ENCODE results near the gene CDC25A.

The CDC25A gene

DNA sequence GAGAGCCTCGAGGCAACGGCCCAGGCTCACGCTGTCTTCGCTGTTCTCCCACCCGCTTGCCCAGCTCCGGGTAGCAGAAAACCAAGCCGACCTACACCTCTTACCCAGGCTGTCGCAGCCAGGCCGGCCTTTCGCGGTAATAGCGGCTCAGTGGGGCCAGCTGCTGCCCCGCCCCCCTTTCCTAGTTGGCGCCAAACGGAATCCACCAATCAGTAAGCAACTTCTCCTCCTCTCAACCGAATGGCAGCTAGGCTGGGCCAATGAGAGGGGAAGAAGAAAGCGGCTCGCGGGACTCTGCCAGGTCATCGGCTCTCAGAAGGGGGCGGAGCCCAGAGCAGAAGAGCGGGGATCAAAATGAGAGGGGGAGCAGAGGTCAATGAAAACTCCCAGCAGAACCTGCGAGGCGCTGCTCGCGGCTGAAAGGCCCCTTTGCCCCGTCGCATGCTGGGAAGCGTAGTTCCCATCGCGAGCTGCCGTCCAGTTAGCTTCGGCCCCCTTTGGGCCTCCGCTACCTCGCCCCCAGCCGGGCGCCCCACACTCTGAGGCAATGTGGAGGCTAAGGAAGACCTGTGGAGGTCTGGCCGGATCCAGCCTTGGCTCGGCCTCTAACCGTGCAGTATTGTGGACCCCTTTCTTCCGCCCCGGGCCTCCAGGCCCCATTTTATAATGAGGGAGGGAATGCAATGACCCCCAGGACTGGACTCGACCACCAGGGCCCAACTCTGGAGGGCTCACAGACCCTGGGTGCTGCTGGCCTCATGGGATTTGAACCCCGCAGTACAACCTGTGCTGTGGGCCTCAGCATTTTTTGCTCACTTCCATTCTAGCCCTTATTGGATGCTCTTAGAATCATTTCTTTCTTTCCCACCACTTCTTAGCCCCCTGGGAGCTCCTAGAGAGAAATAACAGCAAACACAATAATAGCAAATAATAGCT is at the start of gene CDC25A:
CDC25A (minus strand) TSS at position 152 of the 936 bp plus-strand sequence. CDS start 470 bp downstream, outside the sequence.
- peak; percentile 97 for ATAC-seq
- no peak for TF ChIP-seq SNAI2 (CRISPR knock-in tag; IDR thresholded peaks at IDR 0.05)
- no peak for TF ChIP-seq GLIS3 (CRISPR knock-in tag; IDR thresholded peaks at IDR 0.05)

DNA sequence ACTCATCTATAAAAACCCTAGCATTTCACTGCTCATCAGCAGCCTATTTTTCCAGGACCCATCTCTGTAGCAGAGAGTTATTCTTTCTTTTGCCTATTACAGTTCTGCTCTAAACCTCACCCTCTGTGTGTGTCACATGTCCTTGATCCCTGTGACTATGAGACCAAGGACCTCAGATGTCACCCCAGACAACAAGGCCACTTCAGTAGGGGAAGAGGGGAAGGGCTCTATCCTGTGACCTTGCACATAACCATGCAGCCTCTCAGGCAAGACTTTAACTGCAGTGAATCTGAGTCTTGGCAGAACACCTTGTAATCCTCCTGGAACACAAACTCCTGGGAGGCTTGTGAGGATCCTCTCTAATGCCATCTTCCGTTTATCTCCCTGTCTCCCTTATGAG is 48.3 kb upstream of the CDC25A start:
- no peak for ATAC-seq
- no peak for TF ChIP-seq ARNTL (CRISPR knock-in tag; IDR thresholded peaks at IDR 0.05; ENCODE audit: borderline replicate concordance, low read depth)

DNA sequence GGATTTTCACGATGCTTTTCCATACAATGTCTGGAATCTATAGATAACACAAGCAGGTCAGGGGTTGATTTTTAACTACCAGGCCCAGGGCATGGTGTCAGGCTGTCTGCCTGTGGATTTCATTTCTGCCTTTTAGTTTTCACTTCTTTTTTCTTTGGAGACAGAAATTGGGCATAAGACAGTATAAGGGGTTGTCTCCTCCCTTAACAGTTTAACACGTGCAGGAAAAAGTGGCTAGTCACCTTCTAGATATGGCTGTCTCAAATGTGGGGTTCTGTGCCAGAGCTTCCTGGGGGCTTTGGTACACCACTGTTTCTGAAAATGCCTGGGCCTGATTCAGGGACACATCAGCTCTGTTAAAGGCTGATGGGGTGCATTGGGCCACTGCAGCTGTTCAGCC is 45.3 kb upstream of the CDC25A start:
- TF ChIP-seq BACH2 (CRISPR knock-in tag; IDR thresholded peaks at IDR 0.05; ENCODE audit: borderline replicate concordance), result no peak
- ATAC-seq, result no peak

DNA sequence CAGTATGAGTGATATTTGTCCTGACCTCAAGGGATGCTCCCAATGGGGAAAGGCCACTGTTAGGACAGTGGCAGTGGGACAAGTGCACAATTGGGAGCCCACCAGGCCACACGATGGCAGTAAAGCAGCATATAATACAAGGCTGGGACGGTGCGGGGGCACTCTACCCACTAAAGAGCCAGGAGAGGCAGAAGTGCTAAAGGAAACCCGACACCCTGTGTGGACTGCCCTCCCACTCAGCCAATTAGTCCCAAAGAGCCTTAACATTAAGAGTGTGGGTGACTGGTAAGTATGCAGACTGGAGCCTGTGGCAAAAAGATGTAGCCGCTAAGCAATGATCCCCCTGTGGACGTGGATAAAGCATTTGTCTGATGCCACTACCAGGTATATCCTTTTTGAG is 44.5 kb upstream of the CDC25A start:
- peak; percentile 99 for ATAC-seq
- TF ChIP-seq GLIS3 (CRISPR knock-in tag; IDR thresholded peaks at IDR 0.05) (no peak), TOX (CRISPR knock-in tag; IDR thresholded peaks at IDR 0.05; ENCODE audit: borderline replicate concordance) (no peak), TCF4 (CRISPR knock-in tag; IDR thresholded peaks at IDR 0.05; ENCODE audit: borderline replicate concordance) (no peak), RARB (CRISPR knock-in tag; IDR thresholded peaks at IDR 0.05) (no peak), PPARA (CRISPR knock-in tag; IDR thresholded peaks at IDR 0.05; ENCODE audit: borderline replicate concordance) (no peak), BACH2 (CRISPR knock-in tag; IDR thresholded peaks at IDR 0.05; ENCODE audit: borderline replicate concordance) (no peak), ZFP30 (CRISPR knock-in tag; IDR thresholded peaks at IDR 0.05) (no peak), ZC3H10 (CRISPR knock-in tag; IDR thresholded peaks at IDR 0.05) (no peak), SNAI2 (CRISPR knock-in tag; IDR thresholded peaks at IDR 0.05) (no peak), OSR1 (CRISPR knock-in tag; IDR thresholded peaks at IDR 0.05) (no peak), ESRRG (CRISPR knock-in tag; IDR thresholded peaks at IDR 0.05) (no peak), ZFP3 (CRISPR knock-in tag; IDR thresholded peaks at IDR 0.05) (no peak), ZNF8 (CRISPR knock-in tag; IDR thresholded peaks at IDR 0.05) (no peak), CSDC2 (CRISPR knock-in tag; IDR thresholded peaks at IDR 0.05) (no peak), ARNTL (CRISPR knock-in tag; IDR thresholded peaks at IDR 0.05; ENCODE audit: borderline replicate concordance, low read depth) (no peak)
- TF ChIP-seq, protein P1, sequence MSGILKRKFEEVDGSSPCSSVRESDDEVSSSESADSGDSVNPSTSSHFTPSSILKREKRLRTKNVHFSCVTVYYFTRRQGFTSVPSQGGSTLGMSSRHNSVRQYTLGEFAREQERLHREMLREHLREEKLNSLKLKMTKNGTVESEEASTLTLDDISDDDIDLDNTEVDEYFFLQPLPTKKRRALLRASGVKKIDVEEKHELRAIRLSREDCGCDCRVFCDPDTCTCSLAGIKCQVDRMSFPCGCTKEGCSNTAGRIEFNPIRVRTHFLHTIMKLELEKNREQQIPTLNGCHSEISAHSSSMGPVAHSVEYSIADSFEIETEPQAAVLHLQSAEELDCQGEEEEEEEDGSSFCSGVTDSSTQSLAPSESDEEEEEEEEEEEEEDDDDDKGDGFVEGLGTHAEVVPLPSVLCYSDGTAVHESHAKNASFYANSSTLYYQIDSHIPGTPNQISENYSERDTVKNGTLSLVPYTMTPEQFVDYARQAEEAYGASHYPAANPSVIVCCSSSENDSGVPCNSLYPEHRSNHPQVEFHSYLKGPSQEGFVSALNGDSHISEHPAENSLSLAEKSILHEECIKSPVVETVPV (CRISPR knock-in tag; IDR thresholded peaks at IDR 0.05), result no peak
- TF ChIP-seq, protein P2, sequence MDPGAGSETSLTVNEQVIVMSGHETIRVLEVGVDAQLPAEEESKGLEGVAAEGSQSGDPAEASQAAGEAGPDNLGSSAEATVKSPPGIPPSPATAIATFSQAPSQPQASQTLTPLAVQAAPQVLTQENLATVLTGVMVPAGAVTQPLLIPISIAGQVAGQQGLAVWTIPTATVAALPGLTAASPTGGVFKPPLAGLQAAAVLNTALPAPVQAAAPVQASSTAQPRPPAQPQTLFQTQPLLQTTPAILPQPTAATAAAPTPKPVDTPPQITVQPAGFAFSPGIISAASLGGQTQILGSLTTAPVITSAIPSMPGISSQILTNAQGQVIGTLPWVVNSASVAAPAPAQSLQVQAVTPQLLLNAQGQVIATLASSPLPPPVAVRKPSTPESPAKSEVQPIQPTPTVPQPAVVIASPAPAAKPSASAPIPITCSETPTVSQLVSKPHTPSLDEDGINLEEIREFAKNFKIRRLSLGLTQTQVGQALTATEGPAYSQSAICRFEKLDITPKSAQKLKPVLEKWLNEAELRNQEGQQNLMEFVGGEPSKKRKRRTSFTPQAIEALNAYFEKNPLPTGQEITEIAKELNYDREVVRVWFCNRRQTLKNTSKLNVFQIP (CRISPR knock-in tag; IDR thresholded peaks at IDR 0.05; ENCODE audit: borderline replicate concordance, low read depth), result no peak
- TF ChIP-seq, protein P3, sequence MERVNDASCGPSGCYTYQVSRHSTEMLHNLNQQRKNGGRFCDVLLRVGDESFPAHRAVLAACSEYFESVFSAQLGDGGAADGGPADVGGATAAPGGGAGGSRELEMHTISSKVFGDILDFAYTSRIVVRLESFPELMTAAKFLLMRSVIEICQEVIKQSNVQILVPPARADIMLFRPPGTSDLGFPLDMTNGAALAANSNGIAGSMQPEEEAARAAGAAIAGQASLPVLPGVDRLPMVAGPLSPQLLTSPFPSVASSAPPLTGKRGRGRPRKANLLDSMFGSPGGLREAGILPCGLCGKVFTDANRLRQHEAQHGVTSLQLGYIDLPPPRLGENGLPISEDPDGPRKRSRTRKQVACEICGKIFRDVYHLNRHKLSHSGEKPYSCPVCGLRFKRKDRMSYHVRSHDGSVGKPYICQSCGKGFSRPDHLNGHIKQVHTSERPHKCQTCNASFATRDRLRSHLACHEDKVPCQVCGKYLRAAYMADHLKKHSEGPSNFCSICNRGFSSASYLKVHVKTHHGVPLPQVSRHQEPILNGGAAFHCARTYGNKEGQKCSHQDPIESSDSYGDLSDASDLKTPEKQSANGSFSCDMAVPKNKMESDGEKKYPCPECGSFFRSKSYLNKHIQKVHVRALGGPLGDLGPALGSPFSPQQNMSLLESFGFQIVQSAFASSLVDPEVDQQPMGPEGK (CRISPR knock-in tag; IDR thresholded peaks at IDR 0.05; ENCODE audit: borderline replicate concordance), result no peak
- TF ChIP-seq, protein P4, sequence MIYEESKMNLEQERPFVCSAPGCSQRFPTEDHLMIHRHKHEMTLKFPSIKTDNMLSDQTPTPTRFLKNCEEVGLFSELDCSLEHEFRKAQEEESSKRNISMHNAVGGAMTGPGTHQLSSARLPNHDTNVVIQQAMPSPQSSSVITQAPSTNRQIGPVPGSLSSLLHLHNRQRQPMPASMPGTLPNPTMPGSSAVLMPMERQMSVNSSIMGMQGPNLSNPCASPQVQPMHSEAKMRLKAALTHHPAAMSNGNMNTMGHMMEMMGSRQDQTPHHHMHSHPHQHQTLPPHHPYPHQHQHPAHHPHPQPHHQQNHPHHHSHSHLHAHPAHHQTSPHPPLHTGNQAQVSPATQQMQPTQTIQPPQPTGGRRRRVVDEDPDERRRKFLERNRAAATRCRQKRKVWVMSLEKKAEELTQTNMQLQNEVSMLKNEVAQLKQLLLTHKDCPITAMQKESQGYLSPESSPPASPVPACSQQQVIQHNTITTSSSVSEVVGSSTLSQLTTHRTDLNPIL (CRISPR knock-in tag; IDR thresholded peaks at IDR 0.05; ENCODE audit: low read depth), result no peak
- TF ChIP-seq, protein P5, sequence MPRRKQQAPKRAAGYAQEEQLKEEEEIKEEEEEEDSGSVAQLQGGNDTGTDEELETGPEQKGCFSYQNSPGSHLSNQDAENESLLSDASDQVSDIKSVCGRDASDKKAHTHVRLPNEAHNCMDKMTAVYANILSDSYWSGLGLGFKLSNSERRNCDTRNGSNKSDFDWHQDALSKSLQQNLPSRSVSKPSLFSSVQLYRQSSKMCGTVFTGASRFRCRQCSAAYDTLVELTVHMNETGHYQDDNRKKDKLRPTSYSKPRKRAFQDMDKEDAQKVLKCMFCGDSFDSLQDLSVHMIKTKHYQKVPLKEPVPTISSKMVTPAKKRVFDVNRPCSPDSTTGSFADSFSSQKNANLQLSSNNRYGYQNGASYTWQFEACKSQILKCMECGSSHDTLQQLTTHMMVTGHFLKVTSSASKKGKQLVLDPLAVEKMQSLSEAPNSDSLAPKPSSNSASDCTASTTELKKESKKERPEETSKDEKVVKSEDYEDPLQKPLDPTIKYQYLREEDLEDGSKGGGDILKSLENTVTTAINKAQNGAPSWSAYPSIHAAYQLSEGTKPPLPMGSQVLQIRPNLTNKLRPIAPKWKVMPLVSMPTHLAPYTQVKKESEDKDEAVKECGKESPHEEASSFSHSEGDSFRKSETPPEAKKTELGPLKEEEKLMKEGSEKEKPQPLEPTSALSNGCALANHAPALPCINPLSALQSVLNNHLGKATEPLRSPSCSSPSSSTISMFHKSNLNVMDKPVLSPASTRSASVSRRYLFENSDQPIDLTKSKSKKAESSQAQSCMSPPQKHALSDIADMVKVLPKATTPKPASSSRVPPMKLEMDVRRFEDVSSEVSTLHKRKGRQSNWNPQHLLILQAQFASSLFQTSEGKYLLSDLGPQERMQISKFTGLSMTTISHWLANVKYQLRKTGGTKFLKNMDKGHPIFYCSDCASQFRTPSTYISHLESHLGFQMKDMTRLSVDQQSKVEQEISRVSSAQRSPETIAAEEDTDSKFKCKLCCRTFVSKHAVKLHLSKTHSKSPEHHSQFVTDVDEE (CRISPR knock-in tag; IDR thresholded peaks at IDR 0.05), result no peak

Measured in SK-N-SH treated with all-trans-retinoic acid at 6 μM for 48 hours (cell line).